Neural cell (in vitro differentiated cells): ENCODE data around the gene ZGLP1. TPM values are rescaled to one million over a fixed set of nuclear protein-coding genes. Genes with fewer than 3 reads are reported as not detected.

Source experiments
- H2AFZ ChIP-seq: fragments of 200-600, 300-800 bp; sonication (generic), shearing (Covaris generic); 2 replicates; pipeline ENCODE4 v1.6.0; 2014; ENCODE audit warnings: low read depth, mild to moderate bottlenecking, antibody characterized with exemption, low read length, moderate library complexity
- H3F3A ChIP-seq: fragments of 200-600 bp; shearing (Covaris generic); 2 replicates; pipeline ENCODE4 v1.6.1; 2016; ENCODE audit warnings: mild to moderate bottlenecking, moderate library complexity, mixed read lengths, antibody characterized with exemption, low read length; ENCODE audit not compliant: insufficient read depth, poor library complexity, severe bottlenecking
- H3K27ac ChIP-seq: fragments of 200-600, 300-800 bp; sonication (generic), shearing (Covaris generic); 2 replicates; pipeline ENCODE4 v1.5.1; 2014; ENCODE audit warnings: mild to moderate bottlenecking, low read length, moderate library complexity
- H3K27me3 ChIP-seq: fragments of 300-800, 200-600 bp; sonication (generic), shearing (Covaris generic); 2 replicates; pipeline ENCODE4 v1.6.0; 2014; ENCODE audit warnings: mild to moderate bottlenecking, low read depth, low read length, moderate library complexity; ENCODE audit not compliant: insufficient read depth
- H3K36me3 ChIP-seq: fragments of 300-800, 200-600 bp; sonication (generic), shearing (Covaris generic); 2 replicates; pipeline ENCODE4 v1.5.1; 2014; ENCODE audit warnings: mild to moderate bottlenecking, antibody characterized with exemption, low read length, moderate library complexity; ENCODE audit not compliant: insufficient read depth
- H3K4me2 ChIP-seq: fragments of 300-800, 200-600 bp; sonication (generic), shearing (Covaris generic); 2 replicates; pipeline ENCODE4 v1.6.0; 2014; ENCODE audit warnings: mild to moderate bottlenecking, low read length
- H3K4me3 ChIP-seq: fragments of 300-800, 200-600 bp; sonication (generic), shearing (Covaris generic); 2 replicates; pipeline ENCODE4 v1.5.1; 2014; ENCODE audit warnings: mild to moderate bottlenecking, low read length, moderate library complexity
- H3K79me2 ChIP-seq: fragments of 200-600 bp; shearing (Covaris generic); replicated peaks from 2 replicates; pipeline ENCODE4 v1.6.0; 2014; ENCODE audit warnings: mild to moderate bottlenecking, low read length, moderate library complexity; ENCODE audit not compliant: insufficient read depth
- H3K9ac ChIP-seq: fragments of 300-800, 200-600 bp; sonication (generic), shearing (Covaris generic); 2 replicates; pipeline ENCODE4 v1.6.1; 2016; ENCODE audit warnings: mild to moderate bottlenecking, low read length, mixed read lengths
- H3K9me2 ChIP-seq: fragments of 200-600 bp; shearing (Covaris generic); 2 replicates; pipeline ENCODE4 v1.6.1; 2016; ENCODE audit warnings: mild to moderate bottlenecking, low read length, mixed read lengths; ENCODE audit not compliant: insufficient read depth
- H3K9me3 ChIP-seq: fragments of 200-600, 300-800 bp; sonication (generic), shearing (Covaris generic); 2 replicates; pipeline ENCODE4 v1.6.1; 2016; ENCODE audit warnings: mild to moderate bottlenecking, mixed run types, low read length, moderate library complexity, mixed read lengths
- H4K20me1 ChIP-seq: fragments of 200-600 bp; shearing (Covaris generic); 2 replicates; pipeline ENCODE4 v1.6.1; 2016; ENCODE audit warnings: mild to moderate bottlenecking, mixed run types; ENCODE audit not compliant: insufficient read depth
- EP300 ChIP-seq: fragments of 450-650 bp; conservative IDR thresholded peaks from 2 replicates; pipeline ENCODE4 v1.6.1; 2014; ENCODE audit warnings: antibody characterized with exemption, mild to moderate bottlenecking, moderate library complexity; ENCODE audit not compliant: poor library complexity, severe bottlenecking
- EZH2 ChIP-seq: fragments of 200-600, 300-800 bp; shearing (Covaris generic), sonication (generic); IDR thresholded peaks from 2 replicates; pipeline ENCODE4 v1.6.1; 2014; ENCODE audit warnings: antibody characterized with exemption, low read length, borderline replicate concordance, mild to moderate bottlenecking; ENCODE audit not compliant: insufficient read depth, poor library complexity, severe bottlenecking
- MXI1 ChIP-seq: fragments of 450-650 bp; conservative IDR thresholded peaks from 2 replicates; pipeline ENCODE4 v1.6.1; 2014; ENCODE audit warnings: antibody characterized with exemption, mild to moderate bottlenecking; ENCODE audit not compliant: poor library complexity, severe bottlenecking
- POLR2AphosphoS5 ChIP-seq: IDR thresholded peaks from 2 replicates; pipeline ENCODE4 v1.6.1; 2012
- RAD21 ChIP-seq: fragments of 450-650 bp; conservative IDR thresholded peaks from 2 replicates; pipeline ENCODE4 v1.6.1; 2014; ENCODE audit warnings: antibody characterized with exemption, mild to moderate bottlenecking, moderate library complexity
- SMC3 ChIP-seq: fragments of 450-650 bp; conservative IDR thresholded peaks from 2 replicates; pipeline ENCODE4 v1.6.1; 2014; ENCODE audit warnings: antibody characterized with exemption, mild to moderate bottlenecking, moderate library complexity; ENCODE audit not compliant: poor library complexity
- TAF1 ChIP-seq: IDR thresholded peaks from 2 replicates; pipeline ENCODE4 v1.6.1; 2012; ENCODE audit warnings: low read depth
- polyA plus RNA-seq: library from polyadenylated mRNA; depleted of rRNA; stranded (reverse); fragments of >200 nt; gene quantifications from 2 replicates; pipeline ENCODE4 v1.2.3, GENCODE V29; 2014
- TF ChIP-seq, protein P1 (sequence below): fragments of 450-650 bp; IDR thresholded peaks from 2 replicates; pipeline ENCODE4 v1.5.1; 2014; ENCODE audit warnings: antibody characterized with exemption, mild to moderate bottlenecking, moderate library complexity; ENCODE audit not compliant: poor library complexity, severe bottlenecking
- TF ChIP-seq, protein P2 (sequence below): IDR thresholded peaks from 2 replicates; pipeline ENCODE4 v1.6.1; 2012; ENCODE audit warnings: borderline replicate concordance

The ZGLP1 gene
- polyA plus RNA-seq, 1 donor from 2014 or later: 22.8 TPM

DNA sequence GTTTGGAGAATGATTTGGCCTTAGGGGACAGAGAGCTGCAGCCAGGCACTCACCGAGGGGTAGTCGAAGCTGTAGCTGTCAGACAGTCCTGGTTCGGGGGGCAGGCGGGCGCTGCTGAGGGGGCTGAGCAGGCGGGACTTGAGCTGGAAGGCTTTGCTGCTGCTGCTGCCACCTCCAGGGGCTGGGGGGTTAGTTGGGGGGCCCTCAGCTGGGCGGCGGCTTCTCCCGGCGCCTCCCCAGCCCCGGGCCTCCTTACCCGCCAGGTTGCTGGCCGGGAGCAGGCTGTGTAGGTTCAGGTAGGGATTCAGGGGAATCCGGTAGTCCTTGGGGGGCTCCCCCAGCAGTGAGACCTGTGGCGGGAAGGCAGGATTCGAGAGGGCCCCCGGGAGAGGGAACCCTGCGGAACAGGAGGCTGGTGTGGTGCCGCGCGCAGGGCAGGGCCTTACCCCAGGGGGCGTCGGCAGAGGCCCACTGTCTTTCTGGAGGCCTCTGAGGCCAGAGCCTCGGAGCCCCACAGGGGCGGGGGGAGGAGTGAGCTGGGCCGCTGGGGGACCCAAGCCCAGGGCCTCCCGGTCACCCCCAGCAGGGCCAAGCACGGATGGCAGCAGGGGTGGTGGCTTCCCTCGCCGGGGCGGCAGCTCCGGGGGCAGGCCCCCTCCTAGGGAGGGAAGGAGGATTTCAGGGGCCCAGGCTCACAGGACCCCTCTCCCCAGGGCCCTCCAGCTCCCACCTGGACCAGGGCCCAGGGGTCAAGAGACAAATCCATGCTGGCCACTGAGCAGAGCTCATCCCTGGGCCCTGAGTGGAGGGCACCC lies 11.2 kb upstream of the ZGLP1 start:
- H3K9ac ChIP-seq: no peak overlapping the region
- H3K27ac ChIP-seq: no peak overlapping the region
- H3K4me2 ChIP-seq: no peak overlapping the region
- TF ChIP-seq POLR2AphosphoS5 (no peak), SMC3 (no peak), RAD21 (no peak), MXI1 (no peak), EZH2 (no peak), TAF1 (no peak), EP300 (no peak)
- TF ChIP-seq, protein P1, sequence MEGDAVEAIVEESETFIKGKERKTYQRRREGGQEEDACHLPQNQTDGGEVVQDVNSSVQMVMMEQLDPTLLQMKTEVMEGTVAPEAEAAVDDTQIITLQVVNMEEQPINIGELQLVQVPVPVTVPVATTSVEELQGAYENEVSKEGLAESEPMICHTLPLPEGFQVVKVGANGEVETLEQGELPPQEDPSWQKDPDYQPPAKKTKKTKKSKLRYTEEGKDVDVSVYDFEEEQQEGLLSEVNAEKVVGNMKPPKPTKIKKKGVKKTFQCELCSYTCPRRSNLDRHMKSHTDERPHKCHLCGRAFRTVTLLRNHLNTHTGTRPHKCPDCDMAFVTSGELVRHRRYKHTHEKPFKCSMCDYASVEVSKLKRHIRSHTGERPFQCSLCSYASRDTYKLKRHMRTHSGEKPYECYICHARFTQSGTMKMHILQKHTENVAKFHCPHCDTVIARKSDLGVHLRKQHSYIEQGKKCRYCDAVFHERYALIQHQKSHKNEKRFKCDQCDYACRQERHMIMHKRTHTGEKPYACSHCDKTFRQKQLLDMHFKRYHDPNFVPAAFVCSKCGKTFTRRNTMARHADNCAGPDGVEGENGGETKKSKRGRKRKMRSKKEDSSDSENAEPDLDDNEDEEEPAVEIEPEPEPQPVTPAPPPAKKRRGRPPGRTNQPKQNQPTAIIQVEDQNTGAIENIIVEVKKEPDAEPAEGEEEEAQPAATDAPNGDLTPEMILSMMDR: no peak
- TF ChIP-seq, protein P2, sequence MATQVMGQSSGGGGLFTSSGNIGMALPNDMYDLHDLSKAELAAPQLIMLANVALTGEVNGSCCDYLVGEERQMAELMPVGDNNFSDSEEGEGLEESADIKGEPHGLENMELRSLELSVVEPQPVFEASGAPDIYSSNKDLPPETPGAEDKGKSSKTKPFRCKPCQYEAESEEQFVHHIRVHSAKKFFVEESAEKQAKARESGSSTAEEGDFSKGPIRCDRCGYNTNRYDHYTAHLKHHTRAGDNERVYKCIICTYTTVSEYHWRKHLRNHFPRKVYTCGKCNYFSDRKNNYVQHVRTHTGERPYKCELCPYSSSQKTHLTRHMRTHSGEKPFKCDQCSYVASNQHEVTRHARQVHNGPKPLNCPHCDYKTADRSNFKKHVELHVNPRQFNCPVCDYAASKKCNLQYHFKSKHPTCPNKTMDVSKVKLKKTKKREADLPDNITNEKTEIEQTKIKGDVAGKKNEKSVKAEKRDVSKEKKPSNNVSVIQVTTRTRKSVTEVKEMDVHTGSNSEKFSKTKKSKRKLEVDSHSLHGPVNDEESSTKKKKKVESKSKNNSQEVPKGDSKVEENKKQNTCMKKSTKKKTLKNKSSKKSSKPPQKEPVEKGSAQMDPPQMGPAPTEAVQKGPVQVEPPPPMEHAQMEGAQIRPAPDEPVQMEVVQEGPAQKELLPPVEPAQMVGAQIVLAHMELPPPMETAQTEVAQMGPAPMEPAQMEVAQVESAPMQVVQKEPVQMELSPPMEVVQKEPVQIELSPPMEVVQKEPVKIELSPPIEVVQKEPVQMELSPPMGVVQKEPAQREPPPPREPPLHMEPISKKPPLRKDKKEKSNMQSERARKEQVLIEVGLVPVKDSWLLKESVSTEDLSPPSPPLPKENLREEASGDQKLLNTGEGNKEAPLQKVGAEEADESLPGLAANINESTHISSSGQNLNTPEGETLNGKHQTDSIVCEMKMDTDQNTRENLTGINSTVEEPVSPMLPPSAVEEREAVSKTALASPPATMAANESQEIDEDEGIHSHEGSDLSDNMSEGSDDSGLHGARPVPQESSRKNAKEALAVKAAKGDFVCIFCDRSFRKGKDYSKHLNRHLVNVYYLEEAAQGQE: no peak
- H3K79me2 ChIP-seq: no peaks in the 10 kb centered on the region
- no peak overlapping the region for H2AFZ ChIP-seq
- H3K9me3 ChIP-seq: no peaks in the 10 kb centered on the region
- no peaks in the 10 kb centered on the region for H3K9me2 ChIP-seq
- no peaks in the 10 kb centered on the region for H3K36me3 ChIP-seq
- H3K4me3 ChIP-seq: no peak overlapping the region
- H4K20me1 ChIP-seq: no peaks in the 10 kb centered on the region
- H3F3A ChIP-seq: no peaks in the 10 kb centered on the region
- no peaks in the 10 kb centered on the region for H3K27me3 ChIP-seq

DNA sequence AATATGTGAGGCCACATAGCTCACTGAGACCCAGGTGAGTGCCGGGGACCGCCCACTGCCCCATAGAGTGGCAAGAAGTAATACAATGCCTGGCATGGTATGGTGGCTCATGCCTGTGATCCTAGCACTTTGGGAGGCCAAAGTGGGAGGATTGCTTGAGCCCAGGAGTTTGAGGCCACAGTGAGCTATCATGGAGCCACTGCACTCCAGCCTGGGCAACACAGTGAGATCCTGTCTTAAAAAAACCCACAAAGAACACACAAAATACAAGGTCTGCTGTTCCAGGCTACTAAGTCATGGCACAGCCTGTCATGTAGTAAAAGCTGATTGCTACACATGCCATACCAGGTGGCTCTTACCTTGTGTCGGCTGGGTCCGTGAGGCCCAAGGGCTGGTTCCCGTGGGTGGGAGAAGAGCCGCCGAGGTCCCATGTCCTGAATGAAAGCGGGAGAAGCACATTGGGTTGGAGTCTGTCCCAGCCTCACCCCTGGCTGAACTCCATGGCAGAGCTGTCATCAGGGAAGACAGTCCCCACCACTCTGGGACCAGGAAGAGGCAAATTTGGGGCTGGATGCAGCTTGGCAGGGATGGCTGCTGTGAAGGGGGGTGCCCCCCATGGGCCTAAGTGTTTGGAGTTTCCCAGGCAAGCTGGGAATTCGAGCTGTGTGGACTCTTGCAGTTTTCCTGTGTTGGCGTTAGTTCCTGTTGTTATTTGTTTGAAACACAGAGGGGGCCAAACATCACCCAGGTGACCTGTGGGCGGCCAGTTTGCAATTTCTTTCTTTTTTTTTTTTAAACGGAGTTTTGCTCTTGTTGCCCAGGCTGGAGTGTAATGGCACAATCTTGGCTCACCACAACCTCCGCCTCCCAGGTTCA lies 9.4 kb upstream of the ZGLP1 start:
- Histone ChIP-seq H3K36me3 (no peaks in the 10 kb centered on the region), H3K9me2 (no peaks in the 10 kb centered on the region), H3K4me3 (no peak overlapping the region), H3K9me3 (no peaks in the 10 kb centered on the region), H3K27ac (no peak overlapping the region), H3K9ac (no peak overlapping the region), H3K4me2 (no peak overlapping the region), H3K27me3 (no peaks in the 10 kb centered on the region), H4K20me1 (no peaks in the 10 kb centered on the region), H2AFZ (no peak overlapping the region), H3F3A (no peaks in the 10 kb centered on the region), H3K79me2 (no peaks in the 10 kb centered on the region)
- TF ChIP-seq SMC3: no peak
- TF ChIP-seq TAF1: no peak
- TF ChIP-seq, protein P1: no peak
- no peak for TF ChIP-seq POLR2AphosphoS5
- TF ChIP-seq, protein P2: no peak
- no peak for TF ChIP-seq EZH2
- TF ChIP-seq RAD21: no peak
- no peak for TF ChIP-seq EP300
- TF ChIP-seq MXI1: no peak
